ENCODE results near the gene RAB22A. TPM values are rescaled to one million over a fixed set of nuclear protein-coding genes. Genes with fewer than 3 reads are reported as not detected.

The RAB22A gene
- total RNA-seq, 1 donor from 2014 or later: 15.5 TPM

- H3K27me3 Mint-ChIP-seq (ENCODE audit: low read depth): no peaks in the 10 kb centered on the region
Measured at GRCh38 chr20:58325912-58326311, 16.4 kb downstream of the RAB22A start.

GRCh38 chr20:58327211-58327610 is 17.7 kb downstream of the RAB22A start:
- H3K27me3 Mint-ChIP-seq (ENCODE audit: low read depth): no peaks in the 10 kb centered on the region
- peaks cover 5% of the 10 kb centered on the region for H3K36me3 Mint-ChIP-seq (ENCODE audit: low read depth)
- no peaks in the 10 kb centered on the region for H3K9me3 Mint-ChIP-seq
- H3K4me3 Mint-ChIP-seq: no peak overlapping the region
- no peak overlapping the region for H3K27ac Mint-ChIP-seq (ENCODE audit: unreplicated experiment)
- H3K4me1 Mint-ChIP-seq: no peaks in the 10 kb centered on the region
- TF ChIP-seq CTCF (conservative IDR thresholded peaks at IDR 0.05): no peak
- DNase-seq (ENCODE audit: low read depth, low spot score): no peak

More at GRCh38 chr20:58325912-58326311, 16.4 kb downstream of the RAB22A start:
- Mint-ChIP-seq H3K4me1 (no peaks in the 10 kb centered on the region), H3K36me3 (ENCODE audit: low read depth) (no peaks in the 10 kb centered on the region), H3K4me3 (no peak overlapping the region), H3K27ac (ENCODE audit: unreplicated experiment) (no peak overlapping the region), H3K9me3 (no peaks in the 10 kb centered on the region)
- DNase-seq (ENCODE audit: low read depth, low spot score): no peak
- no peak for TF ChIP-seq CTCF (conservative IDR thresholded peaks at IDR 0.05)

DNA sequence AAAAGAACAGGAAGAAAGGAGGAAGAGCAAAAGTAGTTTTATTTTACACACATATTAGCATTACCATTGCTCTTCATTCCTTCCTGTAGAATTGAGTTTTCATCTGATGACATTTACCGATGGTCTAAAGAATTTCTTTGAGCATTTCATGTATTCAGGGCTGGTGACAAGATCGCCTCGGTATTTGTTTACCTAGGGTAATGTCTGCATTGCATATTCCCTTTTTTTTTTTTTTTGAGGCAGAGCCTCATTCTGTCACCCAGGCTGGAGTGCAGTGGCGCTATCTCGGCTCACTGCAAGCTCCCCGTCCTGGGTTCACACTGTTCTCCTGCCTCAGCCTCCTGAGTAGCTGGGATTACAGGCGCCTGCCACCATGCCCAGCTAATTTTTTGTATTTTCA is 19.3 kb downstream of the RAB22A start:
- no peaks in the 10 kb centered on the region for H3K27me3 Mint-ChIP-seq (ENCODE audit: low read depth)
- H3K4me3 Mint-ChIP-seq: no peak overlapping the region
- H3K4me1 Mint-ChIP-seq: no peaks in the 10 kb centered on the region
- DNase-seq (ENCODE audit: low read depth, low spot score): no peak
- H3K36me3 Mint-ChIP-seq (ENCODE audit: low read depth): peaks cover 8% of the 10 kb centered on the region
- H3K9me3 Mint-ChIP-seq: no peaks in the 10 kb centered on the region
- no peak overlapping the region for H3K27ac Mint-ChIP-seq (ENCODE audit: unreplicated experiment)
- TF ChIP-seq CTCF (conservative IDR thresholded peaks at IDR 0.05): no peak

DNA sequence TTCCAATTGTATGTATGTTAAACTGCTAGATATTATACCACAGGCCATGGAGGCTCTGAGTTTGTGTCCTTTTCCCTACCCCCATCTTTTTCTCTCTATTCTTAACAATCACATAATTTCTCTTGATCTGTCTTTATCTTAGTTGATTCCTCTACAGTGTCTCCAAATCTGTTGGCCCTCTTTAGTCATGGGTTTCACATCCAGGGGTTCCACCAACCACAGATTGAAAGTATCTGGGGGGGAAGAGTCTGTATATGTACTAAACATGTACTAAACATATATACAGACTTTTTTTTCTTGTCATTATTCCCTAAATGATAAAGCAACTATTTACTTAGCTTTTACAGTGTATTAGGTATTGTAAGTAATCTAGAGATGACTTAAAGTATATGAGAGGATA is 20.2 kb downstream of the RAB22A start:
- H3K27ac Mint-ChIP-seq (ENCODE audit: unreplicated experiment): no peak overlapping the region
- TF ChIP-seq CTCF (conservative IDR thresholded peaks at IDR 0.05): no peak
- H3K4me3 Mint-ChIP-seq: no peak overlapping the region
- H3K27me3 Mint-ChIP-seq (ENCODE audit: low read depth): no peaks in the 10 kb centered on the region
- H3K4me1 Mint-ChIP-seq: no peaks in the 10 kb centered on the region
- no peak for DNase-seq (ENCODE audit: low read depth, low spot score)
- H3K9me3 Mint-ChIP-seq: no peaks in the 10 kb centered on the region
- H3K36me3 Mint-ChIP-seq (ENCODE audit: low read depth): peaks cover 8% of the 10 kb centered on the region

- H3K4me3 Mint-ChIP-seq: no peak overlapping the region
- no peaks in the 10 kb centered on the region for H3K4me1 Mint-ChIP-seq
- no peak for TF ChIP-seq CTCF (conservative IDR thresholded peaks at IDR 0.05)
- no peaks in the 10 kb centered on the region for H3K27me3 Mint-ChIP-seq (ENCODE audit: low read depth)
- DNase-seq (ENCODE audit: low read depth, low spot score): no peak
- peaks cover 8% of the 10 kb centered on the region for H3K36me3 Mint-ChIP-seq (ENCODE audit: low read depth)
- no peaks in the 10 kb centered on the region for H3K9me3 Mint-ChIP-seq
- H3K27ac Mint-ChIP-seq (ENCODE audit: unreplicated experiment): no peak overlapping the region
Measured at GRCh38 chr20:58330249-58330648, 20.7 kb downstream of the RAB22A start.

- no peak overlapping the region for H3K27ac Mint-ChIP-seq (ENCODE audit: unreplicated experiment)
- no peaks in the 10 kb centered on the region for H3K9me3 Mint-ChIP-seq
Measured at GRCh38 chr20:58330687-58331086, 21.2 kb downstream of the RAB22A start.

More at GRCh38 chr20:58330687-58331086, 21.2 kb downstream of the RAB22A start:
- no peaks in the 10 kb centered on the region for H3K27me3 Mint-ChIP-seq (ENCODE audit: low read depth)
- no peaks in the 10 kb centered on the region for H3K4me1 Mint-ChIP-seq
- DNase-seq (ENCODE audit: low read depth, low spot score): no peak
- no peak for TF ChIP-seq CTCF (conservative IDR thresholded peaks at IDR 0.05)
- no peak overlapping the region for H3K4me3 Mint-ChIP-seq
- H3K36me3 Mint-ChIP-seq (ENCODE audit: low read depth): peaks cover 8% of the 10 kb centered on the region
